Measurements from ENCODE around the gene PLCB3.

PLCB3 gene

GRCh38 chr11:64263021-64263946 is 12.0 kb downstream of the PLCB3 start:
- H3K36me3 ChIP-seq (ENCODE audit: insufficient read depth, low read length), result peaks cover 48% of the 10 kb centered on the region

GRCh38 chr11:64263947-64264317 is 12.6 kb downstream of the PLCB3 start:
- no peak overlapping the region for H3K4me3 ChIP-seq (ENCODE audit: low read length)
- H3K27me3 ChIP-seq (ENCODE audit: insufficient read depth, low read length), result no peaks in the 10 kb centered on the region
- H3K4me1 ChIP-seq (ENCODE audit: insufficient read depth, low read length), result peaks cover 7% of the 10 kb centered on the region
- peaks cover 43% of the 10 kb centered on the region for H3K36me3 ChIP-seq (ENCODE audit: insufficient read depth, low read length)
- H3K9me3 ChIP-seq (ENCODE audit: low read length), result no peaks in the 10 kb centered on the region
- H2AFZ ChIP-seq (ENCODE audit: low read depth, low read length), result no peak overlapping the region

More at GRCh38 chr11:64263021-64263946, 12.0 kb downstream of the PLCB3 start:
- no peaks in the 10 kb centered on the region for H3K9me3 ChIP-seq (ENCODE audit: low read length)
- no peaks in the 10 kb centered on the region for H3K27me3 ChIP-seq (ENCODE audit: insufficient read depth, low read length)
- no peak overlapping the region for H3K4me3 ChIP-seq (ENCODE audit: low read length)
- peaks cover under 1% of the 10 kb centered on the region for H3K4me1 ChIP-seq (ENCODE audit: insufficient read depth, low read length)
- H2AFZ ChIP-seq (ENCODE audit: low read depth, low read length), result no peak overlapping the region

DNA sequence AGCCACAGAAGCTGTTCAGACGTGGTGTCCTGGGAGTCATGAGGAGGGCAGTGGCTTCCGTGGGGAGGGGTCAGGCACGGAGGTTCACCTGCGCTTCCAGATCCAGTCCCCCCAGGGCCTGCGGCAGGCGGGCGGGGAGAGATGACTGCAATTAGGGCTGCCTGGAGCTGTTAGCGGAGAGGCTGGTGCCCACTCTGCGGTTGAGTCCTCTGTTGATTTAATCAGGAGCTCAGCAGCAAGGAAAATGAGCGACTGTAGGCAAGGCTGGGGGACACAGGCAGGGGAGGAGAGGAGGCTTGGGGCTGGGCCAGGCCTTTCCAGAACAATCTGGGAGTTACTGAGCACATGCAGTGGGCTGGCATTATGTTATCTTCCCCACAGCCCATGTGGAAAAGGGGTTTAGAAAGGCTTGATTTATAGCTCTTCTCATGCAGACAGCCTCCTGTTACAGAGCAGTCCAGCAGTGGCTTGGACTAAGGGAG is 13.1 kb downstream of the PLCB3 start:
- no peak overlapping the region for H3K4me3 ChIP-seq (ENCODE audit: low read length)
- H3K4me1 ChIP-seq (ENCODE audit: insufficient read depth, low read length), result peaks cover 9% of the 10 kb centered on the region
- H3K27me3 ChIP-seq (ENCODE audit: insufficient read depth, low read length), result no peaks in the 10 kb centered on the region
- no peak overlapping the region for H2AFZ ChIP-seq (ENCODE audit: low read depth, low read length)
- peaks cover 40% of the 10 kb centered on the region for H3K36me3 ChIP-seq (ENCODE audit: insufficient read depth, low read length)
- no peaks in the 10 kb centered on the region for H3K9me3 ChIP-seq (ENCODE audit: low read length)

DNA sequence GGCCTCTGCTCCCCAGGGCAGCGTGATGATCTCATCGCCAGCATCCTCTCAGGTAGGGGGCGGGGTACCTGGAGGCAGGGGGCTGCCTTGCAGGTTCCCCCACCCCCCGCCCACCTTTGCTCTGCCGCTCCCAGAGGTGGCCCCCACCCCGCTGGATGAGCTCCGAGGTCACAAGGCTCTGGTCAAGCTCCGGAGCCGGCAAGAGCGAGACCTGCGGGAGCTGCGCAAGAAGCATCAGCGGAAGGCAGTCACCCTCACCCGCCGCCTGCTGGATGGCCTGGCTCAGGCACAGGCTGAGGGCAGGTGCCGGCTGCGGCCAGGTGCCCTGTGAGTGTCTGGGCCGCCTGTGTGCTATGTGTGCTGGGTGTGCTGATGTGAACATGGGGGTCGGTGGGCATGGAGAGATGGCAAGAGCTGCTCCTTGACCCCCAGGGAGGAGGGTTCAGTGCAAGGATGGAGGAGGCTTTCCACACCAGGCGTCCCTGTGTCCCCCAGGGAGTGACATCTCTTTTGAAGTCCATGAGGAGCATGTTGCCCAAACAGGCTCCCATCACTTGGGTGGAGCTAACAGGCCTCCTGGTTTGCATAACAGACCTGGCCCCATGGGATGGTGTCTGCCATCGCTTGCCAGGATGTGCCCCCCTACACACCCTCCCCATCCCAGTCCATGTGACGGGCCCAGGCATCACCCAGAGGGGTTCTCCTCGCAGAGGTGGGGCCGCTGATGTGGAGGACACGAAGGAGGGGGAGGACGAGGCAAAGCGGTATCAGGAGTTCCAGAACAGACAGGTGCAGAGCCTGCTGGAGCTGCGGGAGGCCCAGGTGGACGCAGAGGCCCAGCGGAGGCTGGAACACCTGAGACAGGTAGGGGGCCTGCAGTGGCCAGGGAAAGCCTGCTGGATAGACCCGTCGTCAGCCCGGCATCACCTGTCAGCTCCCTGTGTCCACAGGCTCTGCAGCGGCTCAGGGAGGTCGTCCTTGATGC is 14.1 kb downstream of the PLCB3 start:
- Histone ChIP-seq H2AFZ (ENCODE audit: low read depth, low read length) (no peak overlapping the region), H3K4me1 (ENCODE audit: insufficient read depth, low read length) (peaks cover 11% of the 10 kb centered on the region), H3K27me3 (ENCODE audit: insufficient read depth, low read length) (no peaks in the 10 kb centered on the region), H3K9me3 (ENCODE audit: low read length) (no peaks in the 10 kb centered on the region), H3K36me3 (ENCODE audit: insufficient read depth, low read length) (peaks cover 31% of the 10 kb centered on the region), H3K4me3 (ENCODE audit: low read length) (no peak overlapping the region)

- Histone ChIP-seq H2AFZ (ENCODE audit: low read depth, low read length) (no peak overlapping the region), H3K4me1 (ENCODE audit: insufficient read depth, low read length) (peaks cover 13% of the 10 kb centered on the region), H3K27me3 (ENCODE audit: insufficient read depth, low read length) (no peaks in the 10 kb centered on the region), H3K9me3 (ENCODE audit: low read length) (no peaks in the 10 kb centered on the region), H3K4me3 (ENCODE audit: low read length) (no peak overlapping the region), H3K36me3 (ENCODE audit: insufficient read depth, low read length) (peaks cover 27% of the 10 kb centered on the region)
Observed at GRCh38 chr11:64266339-64266738, 15.0 kb downstream of the PLCB3 start.

DNA sequence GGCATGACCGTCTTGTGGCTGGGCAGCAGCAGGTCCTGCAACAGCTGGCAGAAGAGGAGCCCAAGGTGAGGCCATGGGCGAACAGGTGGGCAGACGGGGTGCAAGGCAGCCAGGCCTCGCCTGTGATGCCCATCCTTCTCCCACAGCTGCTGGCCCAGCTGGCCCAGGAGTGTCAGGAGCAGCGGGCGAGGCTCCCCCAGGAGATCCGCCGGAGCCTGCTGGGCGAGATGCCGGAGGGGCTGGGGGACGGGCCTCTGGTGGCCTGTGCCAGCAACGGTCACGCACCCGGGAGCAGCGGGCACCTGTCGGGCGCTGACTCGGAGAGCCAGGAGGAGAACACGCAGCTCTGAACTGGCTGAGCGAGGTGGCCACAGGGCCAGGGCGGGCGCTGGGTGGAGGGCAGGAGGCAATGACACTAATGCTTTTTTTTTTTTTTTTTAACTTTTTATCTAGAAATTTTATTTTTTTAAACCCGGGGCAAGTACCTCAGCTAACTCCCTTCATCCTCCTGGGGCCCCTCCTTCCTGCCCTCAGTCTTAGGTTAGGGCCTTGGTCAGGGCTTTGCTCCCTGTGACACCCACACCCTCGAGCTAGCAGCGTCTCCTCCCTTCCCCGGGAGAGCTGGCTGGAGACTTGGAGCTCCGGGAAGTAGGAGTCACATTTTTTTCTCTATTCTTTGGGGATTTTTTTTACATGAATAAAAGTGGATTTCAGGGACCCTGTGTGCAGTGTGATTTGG is 16.0 kb downstream of the PLCB3 start:
- Histone ChIP-seq H3K4me3 (ENCODE audit: low read length) (no peak overlapping the region), H3K9me3 (ENCODE audit: low read length) (no peaks in the 10 kb centered on the region), H3K36me3 (ENCODE audit: insufficient read depth, low read length) (peaks cover 17% of the 10 kb centered on the region), H3K4me1 (ENCODE audit: insufficient read depth, low read length) (peaks cover 22% of the 10 kb centered on the region), H2AFZ (ENCODE audit: low read depth, low read length) (no peak overlapping the region), H3K27me3 (ENCODE audit: insufficient read depth, low read length) (no peaks in the 10 kb centered on the region)

- Histone ChIP-seq H3K4me3 (ENCODE audit: low read length) (peak overlapping the region; percentile 50), H2AFZ (ENCODE audit: low read depth, low read length) (no peak overlapping the region), H3K27me3 (ENCODE audit: insufficient read depth, low read length) (no peaks in the 10 kb centered on the region), H3K36me3 (ENCODE audit: insufficient read depth, low read length) (peaks cover 9% of the 10 kb centered on the region), H3K9me3 (ENCODE audit: low read length) (no peaks in the 10 kb centered on the region), H3K4me1 (ENCODE audit: insufficient read depth, low read length) (peaks cover 23% of the 10 kb centered on the region)
Observed at GRCh38 chr11:64268025-64268892, 16.9 kb downstream of the PLCB3 start.

DNA sequence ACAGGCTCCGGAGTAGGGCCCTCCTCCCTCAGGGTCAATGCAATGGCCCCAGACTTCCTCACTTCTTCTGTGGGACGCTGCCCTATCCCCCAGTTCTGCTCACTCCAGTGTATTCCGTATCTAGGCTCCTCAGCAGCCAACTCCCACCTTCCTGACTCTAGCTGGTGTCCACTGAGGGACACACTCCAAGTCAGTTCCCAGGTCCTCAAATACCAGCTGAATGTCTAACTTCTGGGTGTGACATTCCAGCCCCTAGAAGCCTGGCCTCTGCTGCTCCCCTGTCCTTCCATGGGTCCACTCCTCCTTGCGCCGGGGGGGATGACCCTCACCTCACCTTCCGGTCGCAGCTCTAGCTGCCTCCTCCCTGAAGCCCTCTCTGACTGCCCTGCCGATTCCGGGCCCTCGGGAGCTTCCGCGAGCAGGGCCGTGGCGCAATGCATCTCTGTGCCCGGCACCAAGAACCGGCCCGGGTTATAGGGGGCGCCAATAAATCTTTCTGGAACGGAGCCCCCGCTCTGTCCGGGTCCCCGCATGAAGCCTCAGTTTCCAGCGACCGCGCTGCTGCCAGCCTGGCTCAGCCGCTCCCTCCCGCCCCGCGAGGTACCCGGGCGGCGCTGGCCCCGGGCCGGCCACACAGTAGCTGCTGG is 17.7 kb downstream of the PLCB3 start:
- H3K27me3 ChIP-seq (ENCODE audit: insufficient read depth, low read length), result no peaks in the 10 kb centered on the region
- H3K4me1 ChIP-seq (ENCODE audit: insufficient read depth, low read length), result peaks cover 23% of the 10 kb centered on the region
- peak overlapping the region; percentile 46 for H2AFZ ChIP-seq (ENCODE audit: low read depth, low read length)
- H3K4me3 ChIP-seq (ENCODE audit: low read length), result peak overlapping the region; percentile 50
- peaks cover 7% of the 10 kb centered on the region for H3K36me3 ChIP-seq (ENCODE audit: insufficient read depth, low read length)
- H3K9me3 ChIP-seq (ENCODE audit: low read length), result no peaks in the 10 kb centered on the region

- Histone ChIP-seq H3K4me3 (ENCODE audit: low read length) (peak overlapping the region; percentile 67), H2AFZ (ENCODE audit: low read depth, low read length) (peak overlapping the region; percentile 46), H3K36me3 (ENCODE audit: insufficient read depth, low read length) (peaks cover 7% of the 10 kb centered on the region), H3K9me3 (ENCODE audit: low read length) (no peaks in the 10 kb centered on the region), H3K4me1 (ENCODE audit: insufficient read depth, low read length) (peaks cover 23% of the 10 kb centered on the region), H3K27me3 (ENCODE audit: insufficient read depth, low read length) (no peaks in the 10 kb centered on the region)
Observed at GRCh38 chr11:64269540-64270220, 18.4 kb downstream of the PLCB3 start.

DNA sequence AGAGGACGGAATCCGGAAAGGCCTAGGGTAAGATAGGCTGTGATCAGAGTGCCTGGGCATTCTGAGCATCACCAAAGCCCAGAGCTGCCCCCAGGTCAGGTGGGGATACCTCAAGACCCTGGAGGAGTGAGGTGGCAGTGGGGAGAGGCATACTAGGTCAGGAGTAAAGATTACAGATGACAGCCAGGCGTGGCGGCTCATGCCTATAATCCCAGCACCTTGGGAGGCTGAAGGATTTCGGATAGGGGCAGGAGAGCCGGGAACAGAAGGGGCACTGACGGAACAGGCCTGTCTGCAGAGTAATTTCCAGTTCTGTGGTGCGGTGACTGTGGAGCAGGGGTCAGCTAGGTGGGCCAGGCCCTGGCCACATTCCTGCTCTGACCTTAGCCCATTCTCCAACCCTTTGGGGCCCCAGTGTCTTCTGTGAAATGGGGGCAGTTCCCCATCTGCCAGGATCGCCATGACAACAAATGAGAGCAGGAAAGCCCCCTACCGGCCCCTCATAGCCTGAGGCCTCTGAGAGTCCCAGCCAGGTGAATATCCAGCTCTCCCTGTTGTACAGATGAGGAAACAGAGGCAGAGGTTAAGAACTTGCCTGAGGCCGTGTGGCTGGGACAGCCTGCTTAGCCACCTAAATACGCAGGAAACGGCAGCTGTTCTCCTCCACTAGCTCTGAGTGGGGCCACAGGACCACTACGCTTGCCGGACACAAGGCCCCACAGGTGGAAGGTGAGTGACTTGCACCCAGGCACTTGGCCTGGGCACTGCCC is 23.9 kb downstream of the PLCB3 start:
- Histone ChIP-seq H2AFZ (ENCODE audit: low read depth, low read length) (no peak overlapping the region), H3K9me3 (ENCODE audit: low read length) (no peaks in the 10 kb centered on the region), H3K4me3 (ENCODE audit: low read length) (no peak overlapping the region), H3K27me3 (ENCODE audit: insufficient read depth, low read length) (no peaks in the 10 kb centered on the region), H3K36me3 (ENCODE audit: insufficient read depth, low read length) (peaks cover 22% of the 10 kb centered on the region), H3K4me1 (ENCODE audit: insufficient read depth, low read length) (peaks cover 21% of the 10 kb centered on the region)

Measured in neuron (in vitro differentiated cells).